IMR-90 (cell line): ENCODE data around the gene GNAI3. TPM values are rescaled to one million over a fixed set of nuclear protein-coding genes. Genes with fewer than 3 reads are reported as not detected.

Source experiments
- ATAC-seq: fragments of 200-7000 bp; cut with Tn5 transposase; 2 replicates; pipeline ENCODE4 v1.9.1; 2020; ENCODE audit warnings: low read depth, mild to moderate bottlenecking, moderate library complexity
- BruUV-seq: library from RNA; stranded (reverse); fragments of 400-500 nt; replicated peaks from 2 replicates; lab custom pipeline; 2021; lab: Mats Ljungman, UMichigan
- CTCF ChIA-PET: fragments of 300-600 bp; formaldehyde crosslinking; extraction: SDS; loops from one replicate; lab custom pipeline; 2021; ENCODE audit warnings: antibody characterized with exemption; lab: Yijun Ruan, JAX
- POLR2A ChIA-PET: fragments of 300-600 bp; sonication (Branson Sonifier 250); formaldehyde crosslinking; loops from one replicate; lab custom pipeline; 2022; ENCODE audit warnings: antibody characterized with exemption; ENCODE audit not compliant: unreplicated experiment; lab: Charles Lee
- DNase-seq: peaks from one replicate; pipeline ENCODE4 v3.0.0; 2013
- H2AFZ ChIP-seq: replicated peaks from 2 replicates; pipeline ENCODE3; 2013; ENCODE audit warnings: low read length, mild to moderate bottlenecking; ENCODE audit not compliant: poor library complexity
- H2AK5ac ChIP-seq: 2 replicates; pipeline ENCODE4 v1.6.1; 2013; ENCODE audit warnings: low read depth, low read length, inconsistent platforms
- H2AK9ac ChIP-seq: replicated peaks from 2 replicates; pipeline ENCODE3; 2013; ENCODE audit warnings: mild to moderate bottlenecking, low read depth, low read length, moderate library complexity; ENCODE audit not compliant: poor library complexity
- H2BK120ac ChIP-seq: 2 replicates; pipeline ENCODE4 v1.6.1; 2013; ENCODE audit warnings: low read depth, low read length, inconsistent platforms
- H2BK15ac ChIP-seq: 3 replicates; pipeline ENCODE4 v1.6.1; 2013; ENCODE audit warnings: low read depth, low read length, inconsistent platforms
- H2BK20ac ChIP-seq: 2 replicates; pipeline ENCODE4 v1.6.1; 2013; ENCODE audit warnings: low read depth, mild to moderate bottlenecking, inconsistent platforms, low read length, moderate library complexity
- H2BK5ac ChIP-seq: 2 replicates; pipeline ENCODE4 v1.6.1; 2013; ENCODE audit warnings: mild to moderate bottlenecking, low read depth, low read length, inconsistent platforms; ENCODE audit not compliant: poor library complexity, severe bottlenecking
- H3K14ac ChIP-seq: replicated peaks from 2 replicates; pipeline ENCODE4 v1.6.1; 2013; ENCODE audit warnings: low read depth, low read length, inconsistent platforms
- H3K18ac ChIP-seq: 2 replicates; pipeline ENCODE4 v1.6.1; 2013; ENCODE audit warnings: low read depth, low read length, control low read depth
- H3K23ac ChIP-seq: 2 replicates; pipeline ENCODE4 v1.6.1; 2013; ENCODE audit warnings: low read depth, low read length, inconsistent platforms
- H3K27ac ChIP-seq: 2 replicates; pipeline ENCODE4 v1.5.1; 2013; ENCODE audit warnings: mild to moderate bottlenecking, control low read depth, low read length; ENCODE audit not compliant: insufficient read depth
- H3K27me3 ChIP-seq: 2 replicates; pipeline ENCODE4 v1.6.1; 2013; ENCODE audit warnings: low read length; ENCODE audit not compliant: control insufficient read depth, insufficient read depth
- H3K36me3 ChIP-seq: 2 replicates; pipeline ENCODE4 v1.6.1; 2013; ENCODE audit warnings: low read length, mixed read lengths; ENCODE audit not compliant: control insufficient read depth, insufficient read depth
- H3K4ac ChIP-seq: 2 replicates; pipeline ENCODE4 v1.6.1; 2013; ENCODE audit warnings: low read depth, low read length, inconsistent platforms
- H3K4me1 ChIP-seq: 2 replicates; pipeline ENCODE4 v1.6.1; 2013; ENCODE audit warnings: low read length, mixed read lengths; ENCODE audit not compliant: control insufficient read depth, insufficient read depth
- H3K4me2 ChIP-seq: 2 replicates; pipeline ENCODE4 v1.6.1; 2013; ENCODE audit warnings: low read depth, mild to moderate bottlenecking, control low read depth, low read length, moderate library complexity
- H3K4me3 ChIP-seq: 2 replicates; pipeline ENCODE4 v1.5.1; 2013; ENCODE audit warnings: low read depth, mild to moderate bottlenecking, control low read depth, low read length, moderate library complexity; ENCODE audit not compliant: insufficient read depth
- H3K56ac ChIP-seq: 2 replicates; pipeline ENCODE4 v1.6.1; 2013; ENCODE audit warnings: low read length, inconsistent platforms; ENCODE audit not compliant: insufficient read depth; ENCODE audit errors: extremely low read depth
- H3K79me1 ChIP-seq, 2 experiments: 2 replicates each; pipeline ENCODE4 v1.6.1; 2013; ENCODE audit warnings: low read length in 2 of 2, inconsistent platforms in 1 of 2, low read depth in 1 of 2
- H3K9ac ChIP-seq: 2 replicates; pipeline ENCODE4 v1.6.1; 2013; ENCODE audit warnings: low read depth, low read length, control low read depth
- H3K9me1 ChIP-seq: 2 replicates; pipeline ENCODE4 v1.6.1; 2013; ENCODE audit warnings: low read length, inconsistent platforms; ENCODE audit not compliant: insufficient read depth
- H3K9me3 ChIP-seq: 2 replicates; pipeline ENCODE4 v1.6.1; 2013; ENCODE audit warnings: low read length; ENCODE audit not compliant: control insufficient read depth, insufficient read depth
- H4K20me1 ChIP-seq: 2 replicates; pipeline ENCODE4 v1.6.1; 2013; ENCODE audit warnings: low read length, inconsistent platforms; ENCODE audit not compliant: insufficient read depth
- H4K5ac ChIP-seq: 2 replicates; pipeline ENCODE4 v1.6.1; 2013; ENCODE audit warnings: mild to moderate bottlenecking, low read depth, low read length, control low read depth
- H4K8ac ChIP-seq, 2 experiments: 2 replicates each; pipeline ENCODE4 v1.6.1; 2013; ENCODE audit warnings: low read depth in 2 of 2, low read length in 2 of 2, control low read depth in 1 of 2, inconsistent platforms in 1 of 2
- H4K91ac ChIP-seq: 2 replicates; pipeline ENCODE4 v1.6.1; 2013; ENCODE audit warnings: low read depth, low read length, inconsistent platforms; ENCODE audit not compliant: insufficient read depth
- MAZ ChIP-seq: IDR thresholded peaks from 2 replicates; pipeline ENCODE4 v1.6.1; 2012; ENCODE audit warnings: low read depth, mild to moderate bottlenecking, low read length, improper control_type of control experiment, moderate library complexity, borderline replicate concordance
- NFE2L2 ChIP-seq: fragments of 150-350 bp; IDR thresholded peaks from 2 replicates; pipeline ENCODE4 v1.6.1; 2016; ENCODE audit warnings: low read depth, mild to moderate bottlenecking, low read length
- RFX5 ChIP-seq: IDR thresholded peaks from 2 replicates; pipeline ENCODE4 v1.8.0; 2012; ENCODE audit warnings: low read depth, mild to moderate bottlenecking, low read length, moderate library complexity
- WGBS, 2 experiments: methylation state at CpG; one replicate each; pipeline versions ENCODE4 v1.1.5 to v1.1.7; 2013; ENCODE audit warnings: missing lambda C conversion rate in 2 of 2; ENCODE audit not compliant: insufficient read length in 1 of 2; ENCODE audit errors: extremely low coverage in 2 of 2; 5-methylcytosine and 5-hydroxymethylcytosine counted together
- dilution Hi-C: fragments of 300-500 bp; cut with HindIII; formaldehyde crosslinking; loops from one replicate; pipeline ENCODE4 v1.14.3; 2018; ENCODE audit warnings: low sequenced_read_pairs; ENCODE audit not compliant: unreplicated experiment
- in situ Hi-C: fragments of 300-500 bp; cut with MboI; formaldehyde crosslinking; loops from 3 replicates; pipeline ENCODE4 v1.14.3; 2019; ENCODE audit warnings: low sequenced_read_pairs, inconsistent platforms, mixed read lengths
- intact Hi-C: fragments of 100-400 bp; cut with micrococcal nuclease; formaldehyde crosslinking; loops from 2 replicates; pipeline ENCODE4 v1.10.0; 2022
- polyA plus RNA-seq, 3 experiments: library from polyadenylated mRNA; depleted of rRNA; stranded (reverse); fragments of >200 nt; gene quantifications; 2 replicates each; pipeline ENCODE4 v1.2.3, GENCODE V29; 2012; ENCODE audit warnings: low replicate concordance in 1 of 3
- total RNA-seq: library from RNA; depleted of rRNA; stranded (reverse); fragments of >200 nt; gene quantifications from 2 replicates; pipeline ENCODE4 v1.2.3, GENCODE V29; 2012

GNAI3 gene
- total and polyA plus RNA-seq, 2 of the 4 experiments (the other 2 are of a cell fraction), result 5.9 to 14.9 TPM

DNA sequence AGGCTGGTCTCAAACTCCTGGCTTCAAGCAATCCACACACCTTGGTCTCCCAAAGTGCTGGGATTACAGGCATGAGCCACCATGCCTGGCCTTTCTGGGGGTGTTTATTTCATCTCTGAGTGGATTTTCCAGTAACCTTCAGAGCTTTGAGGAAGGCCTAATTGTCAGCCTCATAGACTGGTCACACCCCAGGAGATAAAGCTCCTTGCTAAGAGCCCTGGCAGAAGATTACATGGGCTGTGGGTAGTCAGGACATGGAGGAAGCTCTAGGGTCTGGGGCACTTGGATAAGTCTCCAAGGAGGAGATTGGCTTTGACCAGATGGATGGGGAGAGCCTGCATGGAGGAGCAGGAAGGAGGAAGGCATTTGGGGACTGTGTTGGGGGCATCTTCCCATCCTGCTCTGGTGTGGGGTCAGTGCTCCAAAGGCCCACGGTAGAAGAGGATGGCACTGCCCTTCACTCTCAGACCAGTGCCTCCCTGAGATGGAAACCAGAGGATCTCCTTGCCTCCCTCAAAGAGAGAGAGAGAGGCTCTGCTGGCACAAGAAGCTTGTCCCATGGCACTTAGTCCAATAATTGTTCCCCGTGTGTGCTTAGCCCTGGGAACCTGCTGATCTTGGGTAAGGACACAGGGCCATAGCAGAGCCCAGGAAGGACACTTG, 92.8 kb downstream of the GNAI3 start:
- peaks cover 4% of the 10 kb centered on the region for H3K9me1 ChIP-seq
- no peak overlapping the region for H2AK9ac ChIP-seq
- ATAC-seq (no peak), DNase-seq (no peak)
- POLR2A ChIA-PET, result no interaction called here
- H3K4me3 ChIP-seq, result no peak overlapping the region
- H2AFZ ChIP-seq, result no peak overlapping the region
- no peak overlapping the region for H3K9ac ChIP-seq
- CTCF ChIA-PET, result interaction anchor here (0.9 to 3.9 kb wide), 9 partner anchors 27 to 343 kb away, joined by 3 to 63 read pairs (median 5); partner anchors contain the start of genes AHCYL1 and GNAI3
- H3K4ac ChIP-seq, result peak overlapping the region; percentile 8; the same call in 1 of the 2 replicates
- H3K27me3 ChIP-seq, result no peaks in the 10 kb centered on the region
- no peaks in the 10 kb centered on the region for H3K79me1 ChIP-seq
- no peak overlapping the region for H3K18ac ChIP-seq
- dilution Hi-C loops, result no loop called here
- no peak overlapping the region for H3K4me2 ChIP-seq
- H3K14ac ChIP-seq, result no peak overlapping the region
- H3K36me3 ChIP-seq, result no peaks in the 10 kb centered on the region
- H3K4me1 ChIP-seq, result peaks cover 16% of the 10 kb centered on the region
- BruUV-seq, result no TSS peak
- H4K20me1 ChIP-seq, result no peaks in the 10 kb centered on the region
- H3K56ac ChIP-seq, result no peak overlapping the region
- no peak overlapping the region for H4K8ac ChIP-seq
- no peak overlapping the region for H2BK15ac ChIP-seq
- intact Hi-C loops, result no loop called here
- H4K5ac ChIP-seq, result no peak overlapping the region
- no peak overlapping the region for H3K27ac ChIP-seq
- no peak for TF ChIP-seq NFE2L2
- no peak for TF ChIP-seq MAZ
- no peak for TF ChIP-seq RFX5
- no peak overlapping the region for H2BK5ac ChIP-seq
- H4K91ac ChIP-seq, result no peak overlapping the region
- 57% methylated on average over 1 of the region's 2 CpGs; no CpG with 5 or more reads in 1 of the 2 experiments for WGBS, 2 experiments
- no peaks in the 10 kb centered on the region; the same call in 1 of the 2 replicates for H3K9me3 ChIP-seq
- 0 out of 2 replicates have a peak overlapping the region, but pooled peaks have one; percentile 6 for H2BK20ac ChIP-seq
- H3K23ac ChIP-seq, result no peak overlapping the region
- peak overlapping the region; percentile 22; the same call in 1 of the 2 replicates for H2BK120ac ChIP-seq
- H2AK5ac ChIP-seq, result peak overlapping the region; percentile 38
- in situ Hi-C loops, result loop anchor here (5.0 to 10.0 kb wide), 3 partner anchors 131 to 341 kb away; partner anchors contain the start of genes AHCYL1 and CSF1
